Adrenal gland (tissue), 5 donors: ENCODE measurements around the gene NPSR1.

Experiments used
- CTCF ChIP-seq, 6 experiments: fragments of 450-650 bp in 4 of 6; fragments of 200-600 bp in 2 of 6; sonication (generic) in 1 of 6; IDR thresholded peaks; 1 replicate in 5 of 6; 2 replicates in 1 of 6; pipeline versions ENCODE4 v1.5.1 to v1.8.0; 2016 to 2021; ENCODE audit warnings: antibody characterized with exemption in 6 of 6, mild to moderate bottlenecking in 2 of 6, moderate library complexity in 1 of 6
- POLR2A ChIP-seq, 2 donors: fragments of 450-650 bp; IDR thresholded peaks; one replicate each; pipeline ENCODE4 v1.6.1; 2017; ENCODE audit warnings: antibody characterized with exemption in 2 of 2, mild to moderate bottlenecking in 2 of 2, moderate library complexity in 1 of 2
- donor health status: DM: no; HTN: no; CAD: no.

GRCh38 chr7:34657632-34658268 is at the start of gene NPSR1:
- no peak for TF ChIP-seq POLR2A (IDR thresholded peaks at IDR 0.05)
- no peak for TF ChIP-seq CTCF (IDR thresholded peaks at IDR 0.05)
